GM19328 (cell line): ENCODE measurements around the gene KCNMA1.
"Not testable (repeated sequence)": the region's sequence is repeated elsewhere in the genome, so short reads cannot be mapped to it uniquely, and the experiment has no call there.

Experiments used
- ATAC-seq: cut with Tn5 transposase; IDR thresholded peaks from one replicate; pipeline ENCODE4 v1.9.1; 2021; ENCODE audit warnings: mild to moderate bottlenecking, moderate library complexity; ENCODE audit not compliant: unreplicated experiment

Gene KCNMA1

DNA sequence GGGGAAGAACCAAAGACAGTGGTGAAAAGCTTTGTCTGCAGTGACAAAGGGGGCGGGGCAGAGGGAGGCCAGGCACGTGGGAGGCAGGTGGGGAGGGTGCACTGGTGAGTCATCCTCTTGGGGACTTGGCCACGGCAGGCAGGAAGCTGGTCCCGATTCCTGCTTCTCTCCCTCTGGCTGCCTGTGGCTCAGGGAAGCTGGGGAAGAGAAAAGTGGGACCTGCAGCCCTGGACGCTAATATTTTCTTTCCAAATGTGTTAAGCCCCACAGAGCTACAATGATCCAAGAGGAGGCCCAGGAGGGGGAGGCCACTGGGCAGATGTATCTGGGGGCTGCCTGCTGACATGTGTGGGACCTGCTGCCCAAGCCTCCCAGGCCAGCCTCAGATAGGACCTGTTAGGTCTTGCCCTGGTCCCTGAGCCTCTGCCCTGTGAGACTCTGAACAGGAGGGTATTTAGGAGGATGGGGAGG, 231.8 kb downstream of the KCNMA1 start:
- no peak for ATAC-seq

DNA sequence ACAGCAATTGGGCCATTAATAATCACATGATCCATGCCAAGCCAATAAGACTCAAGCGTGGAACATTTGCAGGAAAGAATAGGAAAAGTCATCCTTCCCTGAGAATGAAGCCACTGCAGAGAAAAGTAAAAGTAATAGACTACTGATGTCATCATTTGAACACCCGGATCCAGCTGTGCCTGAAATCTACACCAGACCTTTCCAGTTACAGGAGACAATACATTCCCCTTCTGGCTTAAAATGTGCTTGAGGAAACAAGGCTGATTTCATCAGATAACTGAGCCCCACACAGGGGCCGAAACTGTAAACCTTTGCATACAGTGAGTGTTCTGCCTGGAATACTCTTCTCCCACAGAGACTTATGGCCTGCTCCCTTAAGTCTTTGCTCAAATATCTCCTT, 232.8 kb downstream of the KCNMA1 start:
- no peak for ATAC-seq

DNA sequence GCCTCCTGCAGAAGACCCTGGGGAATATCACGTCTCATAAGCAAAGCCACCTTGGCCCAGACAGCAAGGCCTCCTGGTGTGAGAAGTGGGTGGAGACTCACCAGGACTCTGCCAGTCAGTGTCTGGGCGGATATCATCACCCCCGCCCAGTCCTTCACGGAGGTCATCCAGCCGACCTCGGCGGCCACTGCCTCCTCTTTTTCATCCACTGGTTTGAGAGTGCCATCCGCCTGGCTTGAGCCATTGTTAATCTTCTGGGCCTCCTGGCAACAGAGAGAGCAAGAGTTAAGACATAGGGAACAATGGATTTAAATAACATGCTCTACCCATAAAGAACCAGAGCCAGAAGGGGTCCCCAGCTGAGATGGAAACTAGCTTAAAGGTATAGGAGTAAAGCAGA, 233.8 kb downstream of the KCNMA1 start:
- ATAC-seq: no peak

DNA sequence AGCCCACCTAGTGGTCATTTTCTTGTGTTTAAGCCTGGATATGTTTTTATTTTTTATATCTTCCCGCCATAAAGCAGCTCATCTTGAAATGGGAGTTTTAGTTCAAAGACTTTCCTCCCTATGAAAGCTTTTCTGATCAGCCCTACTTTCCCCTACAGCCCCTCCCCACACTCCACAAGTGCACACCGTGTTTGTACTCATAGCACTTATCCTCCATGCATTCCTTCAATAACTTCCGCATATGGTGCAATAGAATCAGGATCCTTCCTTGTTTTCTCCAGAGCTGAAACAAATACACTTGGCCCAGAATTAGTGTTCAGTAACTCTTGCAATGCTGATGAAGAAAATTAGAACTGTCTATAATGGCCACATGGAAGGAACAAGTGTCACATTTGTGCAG, 235.9 kb downstream of the KCNMA1 start:
- no peak for ATAC-seq

DNA sequence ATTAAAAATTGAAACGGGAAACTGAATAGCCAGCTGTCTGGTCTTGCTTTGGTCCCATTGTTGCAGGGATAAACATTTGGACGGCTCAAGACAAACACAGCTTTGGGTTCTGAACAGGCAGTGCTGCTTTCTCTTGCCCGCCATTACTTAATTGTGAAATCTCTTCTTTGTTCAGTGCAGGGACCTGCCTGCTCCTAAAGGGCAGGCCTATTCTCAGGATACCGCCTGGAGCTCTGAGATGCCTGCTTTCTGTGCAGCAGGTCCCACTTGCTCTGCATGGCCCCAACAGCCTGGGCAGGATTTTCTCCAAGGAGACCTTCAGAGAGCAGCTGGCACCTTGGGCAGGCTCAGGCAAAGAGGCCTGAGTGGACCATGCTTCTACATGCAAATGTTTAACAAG, 237.6 kb downstream of the KCNMA1 start:
- ATAC-seq: no peak

DNA sequence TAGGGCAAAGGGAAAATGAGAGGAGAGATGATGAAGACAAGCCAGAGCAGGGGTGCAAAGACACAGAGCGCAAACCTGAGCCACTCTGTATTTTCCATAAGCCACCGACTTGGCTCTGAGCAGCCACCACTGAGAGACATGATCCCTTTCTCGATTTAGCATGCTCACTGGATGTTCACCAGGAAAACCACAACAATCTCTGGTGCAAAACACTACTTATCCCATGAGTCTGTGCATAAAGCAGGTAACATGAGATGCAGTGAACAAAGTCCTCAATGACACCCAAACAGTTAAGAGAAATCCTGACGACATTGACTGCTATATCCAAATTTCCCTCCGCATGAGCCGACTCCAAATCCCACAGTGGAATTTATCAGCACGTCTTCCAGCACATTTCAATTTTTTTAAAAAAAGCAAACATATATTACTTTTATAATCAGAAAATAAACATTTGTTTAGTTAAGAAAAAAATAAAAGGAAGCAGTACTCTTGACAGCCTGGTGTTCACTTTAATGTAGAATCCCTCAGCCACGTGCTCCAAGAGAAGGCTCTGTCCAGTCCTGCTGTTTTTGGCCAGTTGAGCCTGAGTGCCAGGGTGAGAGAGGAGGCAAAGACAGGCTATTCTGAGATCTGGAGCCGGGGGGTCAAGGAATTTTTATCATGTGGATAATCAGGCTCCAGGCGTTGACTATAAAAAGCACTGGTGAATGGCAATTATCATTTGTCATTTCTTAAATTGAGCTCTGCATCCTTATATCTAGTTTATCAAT, 238.4 kb downstream of the KCNMA1 start:
- no peak for ATAC-seq

DNA sequence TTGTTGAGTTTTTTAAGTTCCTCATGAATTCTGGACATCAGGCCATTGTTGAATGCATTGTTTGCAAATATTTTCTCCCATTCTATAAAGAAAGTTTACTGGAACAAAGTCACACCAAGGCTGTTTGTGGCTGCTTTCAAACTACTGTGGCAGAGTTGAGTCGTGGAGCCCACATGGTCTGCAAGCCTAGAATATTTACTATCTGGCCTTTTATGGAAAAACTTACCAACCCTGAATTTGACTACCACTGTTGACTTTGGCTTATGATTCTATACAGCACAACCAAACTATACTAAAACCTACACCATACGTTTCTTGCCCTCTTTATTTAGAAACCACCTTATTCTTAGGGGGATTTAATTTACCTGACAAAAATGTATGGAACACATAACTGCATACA, 239.1 kb downstream of the KCNMA1 start:
- ATAC-seq: no peak

DNA sequence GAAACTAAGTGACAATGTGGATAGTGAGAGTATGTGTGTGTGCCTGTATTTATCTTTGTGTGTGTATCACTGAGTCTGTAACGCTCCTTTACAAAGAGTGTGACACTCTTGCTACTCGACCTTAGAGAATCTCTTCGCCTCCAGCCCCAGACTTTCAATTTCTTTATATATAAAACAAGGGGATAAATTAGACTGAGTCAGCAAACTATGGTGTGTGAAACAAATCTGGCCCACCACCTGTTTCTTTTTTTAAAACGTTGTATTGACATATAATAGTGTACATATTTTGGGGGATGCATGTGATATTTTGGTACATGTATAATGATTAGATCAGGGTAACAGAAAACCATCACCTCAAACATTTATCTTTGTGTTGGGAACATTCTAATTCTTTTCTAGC, 240.5 kb downstream of the KCNMA1 start:
- no peak for ATAC-seq

DNA sequence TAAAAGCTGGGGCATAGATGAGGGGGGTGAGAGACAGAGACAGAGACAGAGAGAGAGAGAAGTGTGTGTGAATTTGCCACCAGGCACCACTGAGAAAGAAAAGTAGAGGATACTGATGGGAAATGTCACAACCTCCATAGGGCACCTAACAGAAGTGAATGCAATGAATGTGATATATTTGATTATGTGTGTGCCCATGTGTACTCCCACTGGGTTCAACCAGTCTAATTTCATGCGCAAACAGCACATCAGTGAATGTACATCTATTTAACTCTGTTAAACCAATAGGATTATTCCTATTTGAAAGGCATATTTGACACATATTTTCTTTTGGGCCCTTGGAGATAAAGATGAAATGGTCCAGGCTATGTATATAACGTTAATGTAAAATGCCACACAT, 241.3 kb downstream of the KCNMA1 start:
- ATAC-seq: no peak

DNA sequence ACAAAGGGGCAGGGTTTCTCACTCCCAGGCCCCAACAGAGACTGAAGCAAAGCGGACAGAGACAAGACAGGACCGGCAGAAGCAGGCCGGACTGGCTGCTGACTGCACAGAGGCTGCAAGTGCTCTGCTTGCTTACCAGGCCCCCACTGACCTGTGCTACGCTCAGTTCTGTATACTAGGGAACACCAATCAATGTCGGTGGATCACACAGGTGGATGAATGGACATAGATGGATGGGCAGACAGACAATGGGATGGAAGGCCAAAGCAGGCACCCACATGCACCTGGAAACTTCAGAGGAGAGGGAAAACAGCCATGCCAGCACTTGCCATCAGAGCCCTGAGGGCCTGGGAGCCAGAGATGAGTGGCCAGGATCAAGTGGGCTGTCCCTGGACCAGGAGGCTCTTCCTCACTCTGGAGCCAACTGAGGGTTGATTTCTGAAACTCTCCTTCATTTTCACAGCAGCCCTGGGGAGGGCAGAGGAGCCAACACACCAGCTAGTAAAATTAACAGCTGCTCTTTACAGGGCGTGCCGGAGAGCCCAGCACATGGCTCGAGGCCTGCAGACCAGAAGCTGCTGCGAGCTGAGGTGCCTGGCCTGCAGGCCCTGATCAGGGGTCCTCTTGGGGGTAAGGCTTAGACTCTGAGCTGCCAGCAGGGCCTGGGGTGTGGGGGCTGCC, 243.6 kb downstream of the KCNMA1 start:
- no peak for ATAC-seq

DNA sequence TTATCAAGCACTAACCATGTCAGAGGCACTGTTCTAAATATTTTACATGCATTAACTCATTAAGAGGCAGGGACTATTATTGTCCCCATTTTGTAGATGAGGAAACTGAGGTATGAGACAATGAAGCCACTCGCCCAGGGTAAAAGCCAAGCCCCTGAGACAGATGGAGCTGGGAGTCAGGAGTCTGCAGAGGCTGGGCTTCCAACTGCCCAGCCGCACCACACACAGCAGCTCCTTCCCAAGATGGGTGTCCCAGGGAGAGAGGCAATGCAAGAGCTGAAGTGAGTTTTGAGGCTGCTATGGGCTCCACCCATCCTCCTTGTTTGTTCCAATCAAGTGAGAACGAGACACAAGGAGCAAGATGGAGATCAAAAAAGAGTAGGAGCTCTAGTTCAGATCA, 244.2 kb downstream of the KCNMA1 start:
- ATAC-seq: no peak

DNA sequence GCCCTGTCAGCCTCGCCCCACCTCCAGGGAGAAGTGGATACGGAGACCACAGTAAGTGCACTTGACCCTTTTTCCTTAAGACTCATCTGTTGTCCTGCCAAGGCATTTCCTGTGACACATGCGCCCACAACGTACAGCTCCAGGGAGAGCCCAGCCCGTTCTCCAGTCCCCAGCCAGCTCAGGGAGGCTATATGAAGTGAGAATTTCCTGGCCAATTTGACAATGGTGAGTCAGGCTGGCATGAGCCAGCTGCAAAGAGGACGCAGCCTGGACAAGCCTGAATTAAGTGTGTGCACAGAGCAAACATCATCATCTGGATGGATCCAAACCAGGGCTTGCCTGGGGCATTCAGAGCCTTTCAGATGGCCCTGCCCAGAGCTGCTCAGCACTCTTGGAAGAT, 244.8 kb downstream of the KCNMA1 start:
- no peak for ATAC-seq

DNA sequence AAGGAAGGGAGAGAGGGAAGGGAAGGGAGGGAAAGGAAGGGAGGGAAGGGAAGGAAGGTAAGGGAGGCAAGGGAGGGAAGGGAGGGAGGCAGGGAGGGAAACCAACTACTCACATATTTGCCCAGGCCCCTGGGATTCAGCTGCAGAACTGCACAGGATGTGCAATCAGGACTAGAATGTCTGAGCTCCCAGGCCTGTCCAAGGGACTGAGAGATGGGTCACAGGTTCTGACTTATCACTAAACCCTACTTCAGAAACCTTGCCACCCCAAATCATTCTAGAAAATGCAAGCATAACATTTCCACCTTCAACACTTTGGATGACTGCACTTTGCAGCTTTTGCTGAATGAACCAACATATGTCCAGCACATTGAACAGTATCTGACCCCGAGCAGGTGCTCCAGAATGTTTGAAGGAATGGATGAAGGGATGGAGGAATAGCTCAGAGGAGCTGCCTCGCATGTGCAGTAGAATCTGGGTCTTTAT, 245.3 kb downstream of the KCNMA1 start:
- no peak for ATAC-seq

DNA sequence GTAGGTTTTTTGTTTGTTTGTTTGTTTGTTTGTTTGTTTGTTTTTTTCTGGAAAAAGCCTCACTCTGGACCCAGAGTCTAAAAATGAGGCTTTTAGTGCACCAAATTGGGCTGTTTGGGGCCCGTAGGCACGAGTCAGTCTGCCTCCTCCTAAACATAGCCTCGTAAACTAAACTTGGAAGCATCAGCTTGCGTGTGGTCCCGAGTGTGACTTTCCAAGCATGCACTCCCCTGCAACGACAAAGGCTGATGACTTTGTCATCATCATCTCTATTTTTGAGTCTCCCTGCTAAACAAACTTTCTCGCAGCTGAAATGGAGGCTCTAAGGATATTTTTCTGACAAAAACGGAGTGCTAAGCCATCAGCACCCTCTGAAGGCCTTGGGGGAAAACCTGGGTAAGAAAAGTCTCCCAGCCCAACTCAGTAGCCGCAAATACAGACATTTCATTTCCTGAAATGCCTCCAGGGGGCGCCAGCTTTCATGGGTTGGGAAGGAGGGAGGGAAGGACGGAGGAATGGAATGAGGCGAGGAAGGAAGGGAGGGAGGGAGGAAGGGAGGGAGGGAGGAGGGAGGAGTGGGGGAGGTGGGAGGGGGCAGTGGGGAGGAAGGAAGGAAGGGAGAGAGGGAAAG, 245.9 kb downstream of the KCNMA1 start:
- ATAC-seq: no peak

DNA sequence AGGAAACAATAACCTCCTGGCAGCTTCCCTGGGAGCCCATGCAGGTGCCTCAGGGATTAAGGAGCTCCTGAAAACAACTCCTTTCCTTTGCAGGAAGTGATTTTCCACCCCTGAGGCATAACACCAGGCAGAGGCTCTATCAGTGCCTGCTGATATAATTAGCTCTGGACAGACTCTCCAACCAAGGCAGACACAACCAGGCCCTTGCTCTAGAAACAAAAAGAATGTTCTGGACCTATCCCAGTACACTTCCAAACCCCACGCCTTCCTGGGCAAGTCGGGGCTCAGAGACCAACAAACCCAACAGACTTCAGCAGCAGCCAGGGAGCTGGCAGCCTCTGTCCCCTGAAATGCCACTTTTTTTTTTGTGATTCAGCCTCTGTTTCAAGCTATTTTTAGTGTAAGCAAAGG, 247.1 kb downstream of the KCNMA1 start:
- ATAC-seq: no peak

DNA sequence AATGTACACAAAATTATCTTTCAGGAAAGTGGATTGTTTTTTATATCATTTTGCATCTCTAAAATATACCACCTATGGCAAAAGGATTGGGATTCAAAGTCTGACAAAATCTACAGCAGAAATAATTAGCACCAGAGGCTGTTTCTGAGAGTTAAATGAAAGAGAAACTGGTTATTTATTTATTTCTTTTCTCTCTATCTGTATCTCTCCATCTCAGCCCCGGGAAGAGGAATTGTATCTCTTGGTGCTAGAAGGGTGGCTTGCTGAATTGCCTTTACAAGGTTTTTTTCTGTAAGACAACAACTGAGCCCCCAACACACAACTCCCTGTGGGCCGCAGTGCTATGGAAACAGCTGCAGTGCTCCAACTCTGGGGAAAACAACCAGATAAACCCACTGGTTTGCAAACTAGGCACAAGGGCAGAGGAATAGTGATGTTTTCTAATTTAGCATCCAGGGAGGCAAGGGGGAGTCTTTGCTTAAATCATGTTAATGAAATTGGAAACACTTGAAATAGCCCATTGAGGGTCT, 249.0 kb downstream of the KCNMA1 start:
- ATAC-seq: no peak

DNA sequence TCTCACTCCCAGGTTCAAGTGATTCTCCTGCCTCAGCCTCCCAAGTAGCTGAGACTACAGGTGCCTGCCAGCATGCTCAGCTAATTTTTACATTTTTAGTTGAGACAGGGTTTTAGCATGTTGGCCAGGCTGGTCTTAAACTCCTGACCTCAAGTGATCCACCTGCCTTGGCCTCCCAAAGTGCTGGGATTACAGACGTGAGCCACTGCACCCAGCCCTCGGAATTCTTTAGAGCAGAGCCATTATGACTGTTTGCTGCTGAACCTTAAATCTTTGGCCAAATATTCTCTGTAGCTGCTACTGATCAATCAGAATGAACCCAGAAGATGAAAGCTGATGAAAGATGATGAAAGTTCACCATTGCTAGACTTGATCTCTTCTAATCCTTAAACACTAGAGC, 249.9 kb downstream of the KCNMA1 start:
- not testable (repeated sequence) for ATAC-seq

DNA sequence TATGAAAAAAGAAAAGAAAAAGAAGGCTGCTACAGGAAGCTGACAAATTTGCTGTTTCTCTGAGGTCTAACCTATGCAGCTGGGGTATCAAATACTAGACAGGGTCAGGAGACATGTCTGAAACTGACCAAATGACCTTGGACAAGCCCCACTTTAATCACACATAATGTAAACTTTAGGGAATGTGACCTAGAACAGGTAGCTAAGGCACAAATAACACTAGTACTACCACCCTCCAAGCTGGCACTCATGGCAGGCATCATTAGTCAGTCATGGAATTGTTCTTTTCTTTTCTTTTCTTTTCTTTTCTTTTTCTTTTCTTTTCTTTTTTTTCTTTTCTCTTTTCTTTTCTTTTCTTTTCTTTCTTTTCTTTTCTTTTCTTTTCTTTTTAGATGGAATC, 250.4 kb downstream of the KCNMA1 start:
- ATAC-seq: no peak

DNA sequence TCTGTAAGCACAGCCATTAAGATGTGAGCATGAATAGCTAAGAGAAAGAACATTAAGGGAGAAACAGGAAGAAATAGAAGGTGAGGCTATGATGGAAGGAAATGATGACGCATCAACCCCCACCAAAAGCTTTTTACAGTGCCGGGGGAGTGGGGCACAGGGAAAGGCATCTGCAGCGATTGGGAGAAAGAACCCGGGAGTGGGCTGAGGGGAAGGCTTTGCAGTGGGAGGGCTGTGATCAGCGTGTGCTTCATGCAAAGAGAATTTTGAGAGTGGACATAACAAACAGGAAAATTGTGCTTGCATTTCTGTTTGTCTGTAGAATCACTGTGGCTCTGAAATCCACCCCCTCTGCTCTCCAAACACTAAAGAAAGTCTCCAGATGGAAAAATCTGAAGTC, 250.8 kb downstream of the KCNMA1 start:
- ATAC-seq: no peak

DNA sequence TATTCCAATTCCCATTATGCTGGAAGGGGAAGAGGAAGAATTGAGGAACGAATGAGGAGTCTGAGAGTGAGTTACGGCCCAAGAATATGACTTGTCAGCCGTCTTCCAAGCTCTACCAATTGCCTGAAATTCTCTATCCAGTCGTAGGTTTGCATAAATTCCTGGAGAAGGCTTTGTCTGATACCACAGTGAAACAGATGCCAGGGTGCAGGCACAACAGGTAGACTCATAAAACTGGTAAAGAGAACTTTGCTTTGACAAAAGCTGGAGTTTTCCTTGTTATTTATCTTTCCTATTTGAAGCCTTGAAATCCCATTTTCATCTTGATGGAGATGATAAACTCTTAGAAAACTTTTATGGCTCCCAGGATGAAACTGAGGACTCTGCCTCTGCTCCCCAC, 251.2 kb downstream of the KCNMA1 start:
- ATAC-seq: no peak

DNA sequence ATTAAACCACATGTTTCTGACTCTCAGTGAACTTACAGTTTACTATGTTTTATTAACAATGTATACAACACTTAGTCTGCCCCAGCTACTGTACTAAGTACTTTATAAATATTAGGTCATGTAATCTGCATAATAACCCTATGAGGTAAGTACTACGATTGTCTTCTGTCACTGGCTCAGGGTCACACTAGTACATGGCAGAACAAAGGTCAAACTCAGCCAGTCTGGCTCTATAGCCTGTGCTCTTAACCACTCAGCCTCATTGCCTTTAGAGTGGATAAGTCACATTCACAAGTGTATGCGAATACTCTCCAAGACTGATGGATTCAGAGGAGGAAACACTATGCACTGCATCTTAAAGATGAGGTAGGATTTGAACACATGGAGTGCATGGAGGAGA, 252.3 kb downstream of the KCNMA1 start:
- ATAC-seq: no peak
